Fibroblast of lung (primary cell): Measurements from ENCODE around the gene NUDT12.

Experiments used
- EZH2 ChIP-seq: IDR thresholded peaks from 2 replicates; pipeline ENCODE4 v1.5.1; 2012; ENCODE audit warnings: low read length, control low read depth, mild to moderate bottlenecking; ENCODE audit errors: missing control alignments
- TF ChIP-seq, protein P1 (sequence below), 2 donors: IDR thresholded peaks in 1 of 2; conservative IDR thresholded peaks in 1 of 2; 1 replicate in 1 of 2; 2 replicates in 1 of 2; pipeline ENCODE4 v1.5.1; 2011 to 2012; ENCODE audit warnings: low read length in 2 of 2, control low read depth in 1 of 2, inconsistent platforms in 1 of 2, low read depth in 1 of 2, mild to moderate bottlenecking in 1 of 2

DNA sequence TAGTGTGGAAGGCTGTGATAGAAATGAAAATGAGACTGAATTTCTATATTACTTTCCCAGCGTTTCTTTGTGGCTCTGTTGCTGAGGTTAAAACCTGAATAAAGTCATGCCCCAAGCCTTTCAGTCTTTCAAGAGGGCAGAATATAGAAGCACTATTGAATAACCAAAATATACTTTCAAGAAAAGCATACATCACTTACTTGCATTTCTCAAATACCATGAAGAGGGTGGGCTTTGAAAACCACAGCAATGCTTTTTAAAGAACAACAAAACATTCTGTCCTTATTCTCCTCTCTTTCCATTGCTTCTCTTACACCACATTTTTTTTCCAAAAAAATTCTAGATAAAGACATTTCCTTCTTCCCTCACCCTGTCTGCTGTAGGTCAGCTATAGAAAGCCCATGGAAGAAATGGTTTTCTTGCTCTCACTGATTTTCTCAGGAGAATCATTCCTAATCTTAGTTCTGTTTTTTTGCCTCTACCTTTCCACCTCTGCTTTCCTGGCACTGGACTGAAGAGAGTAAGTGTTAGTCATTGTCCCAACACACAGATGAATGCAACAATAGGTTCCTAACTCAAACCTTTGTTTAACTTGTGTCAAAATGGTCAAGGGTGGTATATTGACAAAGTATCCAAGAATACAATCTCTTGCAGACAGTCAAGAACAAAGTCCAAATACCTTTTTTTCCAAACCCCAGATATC, 51.6 kb downstream of the NUDT12 start:
- TF ChIP-seq, protein P1, sequence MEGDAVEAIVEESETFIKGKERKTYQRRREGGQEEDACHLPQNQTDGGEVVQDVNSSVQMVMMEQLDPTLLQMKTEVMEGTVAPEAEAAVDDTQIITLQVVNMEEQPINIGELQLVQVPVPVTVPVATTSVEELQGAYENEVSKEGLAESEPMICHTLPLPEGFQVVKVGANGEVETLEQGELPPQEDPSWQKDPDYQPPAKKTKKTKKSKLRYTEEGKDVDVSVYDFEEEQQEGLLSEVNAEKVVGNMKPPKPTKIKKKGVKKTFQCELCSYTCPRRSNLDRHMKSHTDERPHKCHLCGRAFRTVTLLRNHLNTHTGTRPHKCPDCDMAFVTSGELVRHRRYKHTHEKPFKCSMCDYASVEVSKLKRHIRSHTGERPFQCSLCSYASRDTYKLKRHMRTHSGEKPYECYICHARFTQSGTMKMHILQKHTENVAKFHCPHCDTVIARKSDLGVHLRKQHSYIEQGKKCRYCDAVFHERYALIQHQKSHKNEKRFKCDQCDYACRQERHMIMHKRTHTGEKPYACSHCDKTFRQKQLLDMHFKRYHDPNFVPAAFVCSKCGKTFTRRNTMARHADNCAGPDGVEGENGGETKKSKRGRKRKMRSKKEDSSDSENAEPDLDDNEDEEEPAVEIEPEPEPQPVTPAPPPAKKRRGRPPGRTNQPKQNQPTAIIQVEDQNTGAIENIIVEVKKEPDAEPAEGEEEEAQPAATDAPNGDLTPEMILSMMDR (conservative IDR thresholded peaks at IDR 0.05 in 1 of 2, IDR thresholded peaks at IDR 0.05 in 1 of 2; ENCODE audit: low read depth in 1 of 2, low read length in 2 of 2), result no peak
- TF ChIP-seq EZH2, result no peak
